ENCODE results near the gene STUM. TPM values are rescaled to one million over a fixed set of nuclear protein-coding genes. Genes with fewer than 3 reads are reported as not detected.

The STUM gene
- total and polyA plus RNA-seq, 2 of the 8 experiments (the other 6 are each of a cell fraction or from before 2014, with no cell fraction given): 0.76 to 1.2 TPM

DNA sequence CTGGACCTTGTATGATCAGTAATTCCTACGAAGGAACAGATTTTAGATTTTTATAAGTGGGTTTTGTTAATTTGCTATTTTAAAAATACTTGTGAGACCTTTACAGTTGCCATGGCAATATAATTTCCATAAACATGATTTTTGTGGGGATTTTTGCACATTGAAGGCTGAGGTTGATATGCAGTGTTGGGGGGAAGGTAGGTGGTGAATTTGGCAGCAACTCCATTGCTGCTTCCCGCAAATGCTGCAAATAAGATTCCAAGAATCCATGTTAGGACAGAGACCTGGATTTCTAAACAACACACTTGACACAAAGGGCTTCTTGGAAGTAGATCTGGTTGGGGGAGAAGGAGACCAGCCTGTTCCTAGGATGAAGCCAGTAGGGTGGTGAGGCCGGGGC lies 18.2 kb downstream of the STUM start:
- CTCF ChIA-PET (ENCODE audit: partially characterized antibody): interaction anchor here (1.2 to 4.4 kb wide), 7 partner anchors 16 to 261 kb away, joined by 3 to 35 read pairs (median 21); no protein-coding TSS in a partner anchor
- H2BK12ac ChIP-seq (ENCODE audit: low read depth, low read length): no peak overlapping the region
- H2BK20ac ChIP-seq (ENCODE audit: low read length): no peak overlapping the region
- H4K20me1 ChIP-seq (replicated peaks in 1 of 2; ENCODE audit: control insufficient read depth in 1 of 2, insufficient read depth in 2 of 2, low read length in 2 of 2): no peaks in the 10 kb centered on the region
- H3K4me3 ChIP-seq (ENCODE audit: extremely low read depth in 1 of 4, insufficient read depth in 2 of 4, low read depth in 3 of 4, low read length in 4 of 4): no peak overlapping the region
- H2BK120ac ChIP-seq (replicated peaks; ENCODE audit: low read depth, low read length): no peak overlapping the region
- no peak overlapping the region for H3K18ac ChIP-seq (ENCODE audit: extremely low read depth, low read length)
- H3K79me1 ChIP-seq (ENCODE audit: low read depth, low read length): no peaks in the 10 kb centered on the region
- WGBS, 2 experiments (ENCODE audit: extremely low coverage in 1 of 2, insufficient coverage in 1 of 2, insufficient read length in 1 of 2, insufficient replicate concordance in 2 of 2, low coverage in 1 of 2, low lambda C conversion rate in 2 of 2, missing lambda C conversion rate in 1 of 2): 95% methylated on average over 3 of the region's 3 CpGs; no CpG with 5 or more reads in 1 of the 2 experiments
- H2BK5ac ChIP-seq (ENCODE audit: low read depth, low read length): no peak overlapping the region
- H3K23me2 ChIP-seq (ENCODE audit: low read depth, low read length): no peaks in the 10 kb centered on the region
- no peak overlapping the region for H3K27ac ChIP-seq (ENCODE audit: low read depth, low read length)
- H2AFZ ChIP-seq (ENCODE audit: low read length): no peak overlapping the region
- no peak overlapping the region for H3K23ac ChIP-seq (ENCODE audit: insufficient read length)
- POLR2A ChIA-PET (ENCODE audit: partially characterized antibody): no interaction called here
- no peaks in the 10 kb centered on the region for H3K79me2 ChIP-seq (ENCODE audit: control insufficient read depth in 1 of 2, insufficient read depth in 2 of 2, low read length in 2 of 2)
- no peaks in the 10 kb centered on the region for H3K9me3 ChIP-seq (ENCODE audit: insufficient read depth in 2 of 2, low read depth in 1 of 2, low read length in 1 of 2)
- H3K14ac ChIP-seq (ENCODE audit: insufficient read length): no peak overlapping the region
- H3K27me3 ChIP-seq (replicated peaks in 1 of 4; ENCODE audit: control insufficient read depth in 3 of 4, extremely low read depth in 1 of 4, insufficient read depth in 3 of 4, low read length in 3 of 4): no peaks in the 10 kb centered on the region
- no peak overlapping the region for H2AK5ac ChIP-seq (ENCODE audit: low read depth, low read length)
- H3K4me2 ChIP-seq (ENCODE audit: insufficient read depth in 1 of 2, low read depth in 2 of 2, low read length in 2 of 2): no peak overlapping the region
- FAIRE-seq: no peak
- H2BK15ac ChIP-seq (ENCODE audit: low read length): no peak overlapping the region
- H4K8ac ChIP-seq (ENCODE audit: extremely low read depth, insufficient read depth, low read length): no peak overlapping the region
- H4K5ac ChIP-seq (ENCODE audit: insufficient read length, low read depth, low read length): no peak overlapping the region
- DNase-seq (ENCODE audit: low read depth in 1 of 2, low spot score in 2 of 2): no peak
- no peak overlapping the region for H3K4ac ChIP-seq (replicated peaks; ENCODE audit: insufficient read length, low read depth, low read length)
- H3K9ac ChIP-seq (replicated peaks in 1 of 4; ENCODE audit: extremely low read depth in 1 of 4, low read depth in 3 of 4, low read length in 3 of 4): no peak overlapping the region
- no peaks in the 10 kb centered on the region for H3K36me3 ChIP-seq (ENCODE audit: control insufficient read depth in 2 of 4, insufficient read depth in 4 of 4, low read length in 3 of 4)
- peaks cover 0 to 4% (median 2%) of the 10 kb centered on the region in 4 experiments; a peak in 2 of 7 replicates for H3K4me1 ChIP-seq (replicated peaks in 1 of 4; ENCODE audit: control insufficient read depth in 3 of 4, insufficient read depth in 4 of 4, low read length in 3 of 4)
- H4K91ac ChIP-seq (replicated peaks; ENCODE audit: insufficient read length, low read length): no peak overlapping the region
- H3K56ac ChIP-seq (replicated peaks; ENCODE audit: insufficient read length, low read depth, low read length): no peak overlapping the region
- no peak for TF ChIP-seq TBP (IDR thresholded peaks at IDR 0.05; ENCODE audit: low read depth, low read length)
- TF ChIP-seq RBBP5 (IDR thresholded peaks at IDR 0.05; ENCODE audit: borderline replicate concordance, low read depth, low read length): no peak
- no peak for TF ChIP-seq TEAD4 (IDR thresholded peaks at IDR 0.05; ENCODE audit: low read depth, low read length)
- no peak for TF ChIP-seq EGR1 (IDR thresholded peaks at IDR 0.05; ENCODE audit: borderline replicate concordance, low read depth, low read length)
- no peak for TF ChIP-seq SRF (IDR thresholded peaks at IDR 0.05; ENCODE audit: low read depth, low read length)
- no peak for TF ChIP-seq JUND (IDR thresholded peaks at IDR 0.05; ENCODE audit: low read length)
- TF ChIP-seq HDAC2 (IDR thresholded peaks at IDR 0.05; ENCODE audit: borderline replicate concordance in 1 of 2, low read depth in 2 of 2, low read length in 2 of 2): no peak
- TF ChIP-seq CBX5 (IDR thresholded peaks at IDR 0.05; ENCODE audit: low read depth, low read length): no peak
- no peak for TF ChIP-seq NANOG (IDR thresholded peaks at IDR 0.05; ENCODE audit: insufficient read depth, low read depth, low read length, poor library complexity, severe bottlenecking)
- no peak for TF ChIP-seq BCL11A (IDR thresholded peaks at IDR 0.05; ENCODE audit: low read depth in 2 of 2, low read length in 2 of 2)
- TF ChIP-seq TAF1 (IDR thresholded peaks at IDR 0.05; ENCODE audit: low read depth, low read length): no peak
- no peak for TF ChIP-seq GABPA (IDR thresholded peaks at IDR 0.05; ENCODE audit: borderline replicate concordance, insufficient read depth, low read length)
- no peak for TF ChIP-seq MAFK (IDR thresholded peaks at IDR 0.05; ENCODE audit: low read depth, low read length)

All from H1 (cell line).